Esophagus squamous epithelium (tissue), 4 donors: ENCODE data around the gene UNC5B.

Source experiments
- POLR2A ChIP-seq, 4 donors: fragments of 450-650 bp; IDR thresholded peaks; one replicate each; pipeline ENCODE4 v1.6.1; 2017; ENCODE audit warnings: antibody characterized with exemption in 4 of 4, mild to moderate bottlenecking in 4 of 4, moderate library complexity in 3 of 4
- TF ChIP-seq, protein P1 (sequence below), 6 experiments: fragments of 450-650 bp in 4 of 6; fragments of 200-600 bp in 2 of 6; sonication (generic) in 2 of 6; IDR thresholded peaks; one replicate each; pipeline ENCODE4 v1.5.1; 2016 to 2019; ENCODE audit warnings: antibody characterized with exemption in 6 of 6, mild to moderate bottlenecking in 4 of 6, moderate library complexity in 4 of 6

DNA sequence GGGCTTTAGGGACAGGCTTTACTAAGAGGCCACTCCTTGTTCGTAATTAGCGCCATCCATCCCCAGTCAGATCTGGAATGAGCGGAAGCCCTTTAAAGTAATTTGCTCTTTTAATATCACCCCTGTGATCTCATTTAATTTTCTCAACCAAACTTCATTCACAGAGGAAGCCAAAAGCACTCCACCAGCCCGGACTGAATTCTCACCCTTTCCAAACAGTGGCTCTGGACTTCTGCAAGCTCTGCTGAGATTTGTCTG, 43.1 kb downstream of the UNC5B start:
- TF ChIP-seq, protein P1, sequence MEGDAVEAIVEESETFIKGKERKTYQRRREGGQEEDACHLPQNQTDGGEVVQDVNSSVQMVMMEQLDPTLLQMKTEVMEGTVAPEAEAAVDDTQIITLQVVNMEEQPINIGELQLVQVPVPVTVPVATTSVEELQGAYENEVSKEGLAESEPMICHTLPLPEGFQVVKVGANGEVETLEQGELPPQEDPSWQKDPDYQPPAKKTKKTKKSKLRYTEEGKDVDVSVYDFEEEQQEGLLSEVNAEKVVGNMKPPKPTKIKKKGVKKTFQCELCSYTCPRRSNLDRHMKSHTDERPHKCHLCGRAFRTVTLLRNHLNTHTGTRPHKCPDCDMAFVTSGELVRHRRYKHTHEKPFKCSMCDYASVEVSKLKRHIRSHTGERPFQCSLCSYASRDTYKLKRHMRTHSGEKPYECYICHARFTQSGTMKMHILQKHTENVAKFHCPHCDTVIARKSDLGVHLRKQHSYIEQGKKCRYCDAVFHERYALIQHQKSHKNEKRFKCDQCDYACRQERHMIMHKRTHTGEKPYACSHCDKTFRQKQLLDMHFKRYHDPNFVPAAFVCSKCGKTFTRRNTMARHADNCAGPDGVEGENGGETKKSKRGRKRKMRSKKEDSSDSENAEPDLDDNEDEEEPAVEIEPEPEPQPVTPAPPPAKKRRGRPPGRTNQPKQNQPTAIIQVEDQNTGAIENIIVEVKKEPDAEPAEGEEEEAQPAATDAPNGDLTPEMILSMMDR (IDR thresholded peaks at IDR 0.05): no peak
- no peak for TF ChIP-seq POLR2A (IDR thresholded peaks at IDR 0.05)
